CD14-positive monocyte (primary cell): ENCODE data around the gene FREM1. TPM values are rescaled to one million over a fixed set of nuclear protein-coding genes. Genes with fewer than 3 reads are reported as not detected.

Source experiments
- DNase-seq, 3 donors: peaks; one replicate each; pipeline ENCODE4 v3.0.0-alpha.2; 2011 to 2022
- H2AFZ ChIP-seq: 2 replicates; pipeline ENCODE4 v1.6.0; 2012; ENCODE audit warnings: mild to moderate bottlenecking, low read depth, low read length, inconsistent platforms; ENCODE audit not compliant: insufficient read depth, poor library complexity, severe bottlenecking
- H3K27ac ChIP-seq, 2 donors: 1 replicate in 1 of 2; 2 replicates in 1 of 2; pipeline ENCODE4 v1.5.1; 2012 to 2013; ENCODE audit warnings: low read length in 2 of 2, control low read depth in 1 of 2, inconsistent platforms in 1 of 2, low read depth in 1 of 2, mild to moderate bottlenecking in 1 of 2
- H3K27me3 ChIP-seq, 2 donors: one replicate each; pipeline versions ENCODE4 v1.6.0 to v1.6.1; 2011 to 2013; ENCODE audit warnings: low read length in 2 of 2; ENCODE audit not compliant: control insufficient read depth in 2 of 2, insufficient read depth in 2 of 2
- H3K36me3 ChIP-seq, 2 donors: replicated peaks in 1 of 2; 1 replicate in 1 of 2; 2 replicates in 1 of 2; pipeline versions ENCODE4 v1.5.1 to v1.6.1; 2012 to 2013; ENCODE audit warnings: low read length in 2 of 2, control low read depth in 1 of 2, inconsistent platforms in 1 of 2, mild to moderate bottlenecking in 1 of 2; ENCODE audit not compliant: insufficient read depth in 2 of 2, control insufficient read depth in 1 of 2
- H3K4me1 ChIP-seq, 2 donors: 1 replicate in 1 of 2; 2 replicates in 1 of 2; pipeline versions ENCODE4 v1.5.1 to v1.6.1; 2012 to 2013; ENCODE audit warnings: low read length in 2 of 2, control low read depth in 1 of 2, inconsistent platforms in 1 of 2, mild to moderate bottlenecking in 1 of 2, moderate library complexity in 1 of 2; ENCODE audit not compliant: insufficient read depth in 2 of 2, control insufficient read depth in 1 of 2
- H3K4me2 ChIP-seq: replicated peaks from 2 replicates; pipeline ENCODE3; 2012; ENCODE audit warnings: low read length, moderate library complexity, mild to moderate bottlenecking; ENCODE audit not compliant: poor library complexity, severe bottlenecking; ENCODE audit errors: extremely low read depth
- H3K4me3 ChIP-seq, 3 experiments: fragments of 200-600 bp in 1 of 3; sonication (generic) in 1 of 3; replicated peaks in 1 of 3; 1 replicate in 2 of 3; 2 replicates in 1 of 3; pipeline ENCODE4 v1.5.1; 2011 to 2013; ENCODE audit warnings: low read length in 3 of 3, mild to moderate bottlenecking in 3 of 3, control low read depth in 2 of 3, low read depth in 2 of 3, inconsistent platforms in 1 of 3, moderate library complexity in 1 of 3
- H3K79me2 ChIP-seq: 2 replicates; pipeline ENCODE4 v1.6.0; 2012; ENCODE audit warnings: mild to moderate bottlenecking, control low read depth, inconsistent platforms, low read length, moderate library complexity; ENCODE audit not compliant: insufficient read depth
- H3K9ac ChIP-seq: 2 replicates; pipeline ENCODE4 v1.6.0; 2017; ENCODE audit warnings: low read length, mild to moderate bottlenecking; ENCODE audit not compliant: insufficient read depth, poor library complexity, severe bottlenecking
- H3K9me3 ChIP-seq, 2 donors: replicated peaks in 1 of 2; 1 replicate in 1 of 2; 2 replicates in 1 of 2; pipeline versions ENCODE4 v1.5.1 to v1.6.1; 2012 to 2013; ENCODE audit warnings: low read length in 2 of 2, control low read depth in 1 of 2; ENCODE audit not compliant: control insufficient read depth in 1 of 2, insufficient read depth in 1 of 2
- H4K20me1 ChIP-seq: 2 replicates; pipeline ENCODE4 v1.6.0; 2012; ENCODE audit warnings: mild to moderate bottlenecking, low read length, control low read depth, moderate library complexity; ENCODE audit not compliant: insufficient read depth
- H3K27ac Mint-ChIP-seq, 7 donors: one replicate each; pipeline ENCODE4 v1.8.0; 2020; ENCODE audit warnings: mild to moderate bottlenecking in 7 of 7, mixed read lengths in 7 of 7, moderate library complexity in 6 of 7, inconsistent platforms in 2 of 7
- H3K27me3 Mint-ChIP-seq, 3 donors: one replicate each; pipeline ENCODE4 v1.8.0; 2021 to 2022; ENCODE audit warnings: low read depth in 3 of 3, mild to moderate bottlenecking in 3 of 3, mixed read lengths in 3 of 3, moderate library complexity in 3 of 3, inconsistent platforms in 1 of 3
- H3K36me3 Mint-ChIP-seq, 2 donors: one replicate each; pipeline ENCODE4 v1.8.0; 2020; ENCODE audit warnings: mixed read lengths in 2 of 2, inconsistent platforms in 1 of 2, mild to moderate bottlenecking in 1 of 2
- H3K4me1 Mint-ChIP-seq: one replicate; pipeline ENCODE4 v1.8.0; 2020; ENCODE audit warnings: mild to moderate bottlenecking, mixed read lengths
- H3K4me3 Mint-ChIP-seq, 2 donors: one replicate each; pipeline ENCODE4 v1.8.0; 2020; ENCODE audit warnings: mild to moderate bottlenecking in 2 of 2, mixed read lengths in 2 of 2, moderate library complexity in 1 of 2
- H3K9me3 Mint-ChIP-seq, 7 donors: one replicate each; pipeline ENCODE4 v1.8.0; 2020 to 2022; ENCODE audit warnings: mixed read lengths in 7 of 7, mild to moderate bottlenecking in 6 of 7, moderate library complexity in 6 of 7, inconsistent platforms in 2 of 7
- WGBS: methylation state at CpG from one replicate; pipeline ENCODE4 v1.1.5; 2013; ENCODE audit warnings: missing lambda C conversion rate; ENCODE audit not compliant: insufficient coverage; 5-methylcytosine and 5-hydroxymethylcytosine counted together
- intact Hi-C, 2 donors: fragments of 100-400 bp; cut with micrococcal nuclease; formaldehyde crosslinking; loops; one replicate each; pipeline versions ENCODE4 v1.15.0 to v1.15.1; 2023
- polyA minus RNA-seq: library from RNA; depleted of rRNA, polyadenylated mRNA; stranded (reverse); fragments of >200 nt; gene quantifications from 2 replicates; pipeline ENCODE4 v1.2.3, GENCODE V29; 2012
- polyA plus RNA-seq, 3 donors: library from polyadenylated mRNA; depleted of rRNA in 1 of 3; unstranded in 2 of 3; stranded (reverse) in 1 of 3; fragments of 300-500 nt in 2 of 3; fragments of >200 nt in 1 of 3; fragmentation: Illumina TruSeq in 2 of 3; gene quantifications; 1 replicate in 2 of 3; 2 replicates in 1 of 3; pipeline ENCODE4 v1.2.3, GENCODE V29; 2012 to 2021
- total RNA-seq, 12 experiments: library from RNA in 1 of 12; stranded (reverse) in 1 of 12; fragments of 120-200 nt in 1 of 12; gene quantifications; one replicate each; pipeline ENCODE4 v1.2.4 and lab custom pipeline; 2013 to 2026; ENCODE audit warnings: mixed read lengths in 6 of 12, inconsistent platforms in 1 of 12
- TF ChIP-seq, protein P1 (sequence below): fragments of 200-600 bp; IDR thresholded peaks from one replicate; pipeline ENCODE4 v1.8.0; 2022; ENCODE audit warnings: antibody characterized with exemption, mild to moderate bottlenecking

Gene FREM1, protein sequence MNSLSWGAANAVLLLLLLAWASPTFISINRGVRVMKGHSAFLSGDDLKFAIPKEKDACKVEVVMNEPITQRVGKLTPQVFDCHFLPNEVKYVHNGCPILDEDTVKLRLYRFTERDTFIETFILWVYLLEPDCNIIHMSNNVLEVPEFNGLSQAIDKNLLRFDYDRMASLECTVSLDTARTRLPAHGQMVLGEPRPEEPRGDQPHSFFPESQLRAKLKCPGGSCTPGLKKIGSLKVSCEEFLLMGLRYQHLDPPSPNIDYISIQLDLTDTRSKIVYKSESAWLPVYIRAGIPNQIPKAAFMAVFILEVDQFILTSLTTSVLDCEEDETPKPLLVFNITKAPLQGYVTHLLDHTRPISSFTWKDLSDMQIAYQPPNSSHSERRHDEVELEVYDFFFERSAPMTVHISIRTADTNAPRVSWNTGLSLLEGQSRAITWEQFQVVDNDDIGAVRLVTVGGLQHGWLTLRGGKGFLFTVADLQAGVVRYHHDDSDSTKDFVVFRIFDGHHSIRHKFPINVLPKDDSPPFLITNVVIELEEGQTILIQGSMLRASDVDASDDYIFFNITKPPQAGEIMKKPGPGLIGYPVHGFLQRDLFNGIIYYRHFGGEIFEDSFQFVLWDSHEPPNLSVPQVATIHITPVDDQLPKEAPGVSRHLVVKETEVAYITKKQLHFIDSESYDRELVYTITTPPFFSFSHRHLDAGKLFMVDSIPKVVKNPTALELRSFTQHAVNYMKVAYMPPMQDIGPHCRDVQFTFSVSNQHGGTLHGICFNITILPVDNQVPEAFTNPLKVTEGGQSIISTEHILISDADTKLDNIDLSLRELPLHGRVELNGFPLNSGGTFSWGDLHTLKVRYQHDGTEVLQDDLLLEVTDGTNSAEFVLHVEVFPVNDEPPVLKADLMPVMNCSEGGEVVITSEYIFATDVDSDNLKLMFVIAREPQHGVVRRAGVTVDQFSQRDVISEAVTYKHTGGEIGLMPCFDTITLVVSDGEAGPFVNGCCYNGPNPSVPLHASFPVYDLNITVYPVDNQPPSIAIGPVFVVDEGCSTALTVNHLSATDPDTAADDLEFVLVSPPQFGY (N-terminal part only)
- 0.19 TPM for total RNA-seq (2013)
- polyA plus RNA-seq (not detected), polyA minus RNA-seq (not detected in 2 replicates), total RNA-seq (lab: John Stamatoyannopoulos, UW) (0 to 3.3 (median 0.12) reads per million in 11 experiments)

DNA sequence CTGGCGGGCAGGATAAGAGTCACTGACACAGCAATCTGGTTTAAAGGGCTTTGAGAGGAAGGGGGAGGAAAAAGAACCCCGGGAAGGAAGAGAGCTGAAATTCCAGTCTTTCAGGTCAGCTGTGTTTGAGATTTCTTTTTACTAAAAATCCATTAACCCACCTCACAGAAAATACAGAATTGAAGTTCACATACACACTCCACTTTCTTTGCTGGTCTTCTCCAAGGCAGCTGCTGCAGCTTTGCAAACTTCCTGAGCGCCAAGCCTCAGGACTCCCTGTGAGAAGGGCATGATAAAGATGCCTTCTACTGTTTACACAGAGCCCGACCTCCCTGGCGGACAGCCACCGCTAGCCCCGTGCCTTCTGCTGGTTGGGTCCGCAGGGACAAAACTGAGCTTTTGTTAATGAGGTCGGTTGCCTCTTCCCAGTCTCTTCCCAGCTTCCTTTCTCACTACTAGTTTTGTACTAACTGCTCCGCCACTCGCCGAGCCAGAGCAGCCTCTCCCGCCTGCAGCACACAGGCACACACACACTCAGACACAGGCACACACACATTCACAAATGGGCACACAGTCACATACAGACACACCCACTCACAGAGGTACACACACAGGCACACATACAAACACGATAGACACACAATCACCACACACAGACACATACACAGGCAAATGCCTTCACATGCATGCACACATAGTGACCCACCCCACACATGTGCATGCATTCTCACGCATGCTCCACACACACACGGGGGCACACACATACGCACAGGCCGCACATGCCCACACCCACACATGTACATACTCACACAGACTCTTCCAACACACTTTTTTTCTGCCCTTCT lies at the start of gene FREM1:
Gene FREM1, minus strand, starts transcription at position 468 of the 845 bp plus-strand sequence. CDS start 41,451 bp downstream, outside the sequence.
- TF ChIP-seq, protein P1, sequence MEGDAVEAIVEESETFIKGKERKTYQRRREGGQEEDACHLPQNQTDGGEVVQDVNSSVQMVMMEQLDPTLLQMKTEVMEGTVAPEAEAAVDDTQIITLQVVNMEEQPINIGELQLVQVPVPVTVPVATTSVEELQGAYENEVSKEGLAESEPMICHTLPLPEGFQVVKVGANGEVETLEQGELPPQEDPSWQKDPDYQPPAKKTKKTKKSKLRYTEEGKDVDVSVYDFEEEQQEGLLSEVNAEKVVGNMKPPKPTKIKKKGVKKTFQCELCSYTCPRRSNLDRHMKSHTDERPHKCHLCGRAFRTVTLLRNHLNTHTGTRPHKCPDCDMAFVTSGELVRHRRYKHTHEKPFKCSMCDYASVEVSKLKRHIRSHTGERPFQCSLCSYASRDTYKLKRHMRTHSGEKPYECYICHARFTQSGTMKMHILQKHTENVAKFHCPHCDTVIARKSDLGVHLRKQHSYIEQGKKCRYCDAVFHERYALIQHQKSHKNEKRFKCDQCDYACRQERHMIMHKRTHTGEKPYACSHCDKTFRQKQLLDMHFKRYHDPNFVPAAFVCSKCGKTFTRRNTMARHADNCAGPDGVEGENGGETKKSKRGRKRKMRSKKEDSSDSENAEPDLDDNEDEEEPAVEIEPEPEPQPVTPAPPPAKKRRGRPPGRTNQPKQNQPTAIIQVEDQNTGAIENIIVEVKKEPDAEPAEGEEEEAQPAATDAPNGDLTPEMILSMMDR = no peak
- Mint-ChIP-seq H3K36me3 (no peaks in the 10 kb centered on the region), H3K4me3 (no peak within 1 kb of the TSS), H3K27me3 (peaks cover 0 to 2% (median 2%) of the 10 kb centered on the region in 3 donors), H3K27ac (no peak within 1 kb of the TSS), H3K9me3 (peaks cover 0 to 2% (median 1%) of the 10 kb centered on the region in 7 donors), H3K4me1 (no peaks in the 10 kb centered on the region)
- Histone ChIP-seq H2AFZ (no peak within 1 kb of the TSS), H3K9ac (no peak within 1 kb of the TSS), H3K27ac (no peak within 1 kb of the TSS), H3K27me3 (no peaks in the 10 kb centered on the region), H3K79me2 (no peaks in the 10 kb centered on the region), H3K9me3 (no peaks in the 10 kb centered on the region), H4K20me1 (no peaks in the 10 kb centered on the region), H3K4me1 (no peaks in the 10 kb centered on the region), H3K4me3 (no peak within 1 kb of the TSS), H3K4me2 (no peak within 1 kb of the TSS), H3K36me3 (no peaks in the 10 kb centered on the region)
- DNase-seq = no peak
- WGBS = 46% methylated on average over 15 of the region's 18 CpGs
- intact Hi-C loops = no loop called here
